Thyroid gland (tissue), 4 donors: ENCODE data around the gene MSH3. TPM values are rescaled to one million over a fixed set of nuclear protein-coding genes. Genes with fewer than 3 reads are reported as not detected.

Experiments
- DNase-seq, 2 donors: peaks; one replicate each; pipeline ENCODE4 v3.0.0-alpha.2; 2019
- H3K27ac ChIP-seq, 3 donors: fragments of 200-600 bp; sonication (generic); 1 replicate in 2 of 3; 2 replicates in 1 of 3; pipeline ENCODE4 v1.5.1; 2016 to 2019; ENCODE audit warnings: mild to moderate bottlenecking in 1 of 3, moderate library complexity in 1 of 3
- H3K27me3 ChIP-seq: fragments of 200-600 bp; sonication (generic); one replicate; pipeline ENCODE4 v1.5.1; 2019
- H3K36me3 ChIP-seq, 2 donors: fragments of 200-600 bp; sonication (generic); one replicate each; pipeline ENCODE4 v1.5.1; 2016 to 2019
- H3K4me1 ChIP-seq, 2 donors: fragments of 200-600 bp; sonication (generic); one replicate each; pipeline ENCODE4 v1.5.1; 2017 to 2019
- H3K4me3 ChIP-seq, 3 donors: fragments of 200-600 bp; sonication (generic); replicated peaks in 1 of 3; 1 replicate in 2 of 3; 2 replicates in 1 of 3; pipeline ENCODE4 v1.5.1; 2016; ENCODE audit warnings: mild to moderate bottlenecking in 1 of 3
- H3K9me3 ChIP-seq: fragments of 200-600 bp; sonication (generic); one replicate; pipeline ENCODE4 v1.5.1; 2017
- POLR2A ChIP-seq, 2 donors: fragments of 450-650 bp; IDR thresholded peaks; one replicate each; pipeline ENCODE4 v1.6.1; 2017; ENCODE audit warnings: antibody characterized with exemption in 2 of 2, mild to moderate bottlenecking in 2 of 2, moderate library complexity in 1 of 2
- WGBS, 2 donors: methylation state at CpG; one replicate each; pipeline ENCODE4 v1.1.5; 2017; 5-methylcytosine and 5-hydroxymethylcytosine counted together
- intact Hi-C: fragments of 100-400 bp; cut with DNase I; formaldehyde crosslinking; loops from one replicate; pipeline ENCODE4 v1.15.1; 2023
- total RNA-seq, 4 donors: library from RNA; depleted of rRNA; stranded (reverse); fragments of >200 nt; gene quantifications; one replicate each; pipeline ENCODE4 v1.2.3, GENCODE V29; 2016
- TF ChIP-seq, protein P1 (sequence below), 6 experiments: fragments of 200-600 bp in 3 of 6; fragments of 450-650 bp in 3 of 6; sonication (generic) in 3 of 6; IDR thresholded peaks; one replicate each; pipeline ENCODE4 v1.5.1; 2016 to 2019; ENCODE audit warnings: antibody characterized with exemption in 6 of 6, mild to moderate bottlenecking in 2 of 6, inconsistent platforms in 1 of 6, moderate library complexity in 1 of 6

MSH3 gene
- total RNA-seq, 4 donors from 2014 or later: 25.9 to 45.0 (median 26.1) TPM

DNA sequence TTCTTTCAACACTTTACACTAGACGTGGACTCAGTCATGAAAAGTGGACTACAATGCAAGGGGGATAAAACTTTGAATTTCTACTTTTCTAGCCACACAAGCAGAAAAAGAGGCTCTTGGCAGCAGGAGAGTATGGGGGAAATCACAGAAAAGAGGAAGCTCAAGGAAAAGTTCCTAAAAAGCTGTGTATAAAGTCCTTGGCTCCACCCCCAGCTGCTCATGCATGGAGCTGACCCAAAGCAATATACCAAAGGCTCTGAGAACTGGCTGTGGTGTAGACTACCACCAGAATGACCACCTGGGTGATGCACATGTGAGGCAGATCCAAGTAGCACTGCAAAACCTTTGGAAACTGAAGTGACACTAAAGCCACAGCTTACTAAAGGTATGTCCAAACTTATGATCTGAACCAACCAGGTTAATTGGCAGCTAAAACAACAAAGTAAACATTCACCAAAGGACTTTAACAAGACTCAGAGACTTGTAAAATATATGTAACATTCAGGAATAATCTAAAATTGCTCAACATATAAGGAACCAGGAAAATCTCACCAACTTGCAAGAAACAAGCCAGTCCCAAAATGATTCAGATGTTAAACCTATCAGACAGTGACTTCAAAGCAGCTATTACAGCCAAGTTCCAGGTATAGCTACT is 250.2 kb downstream of the MSH3 start:
- TF ChIP-seq POLR2A (IDR thresholded peaks at IDR 0.05): no peak
- TF ChIP-seq, protein P1, sequence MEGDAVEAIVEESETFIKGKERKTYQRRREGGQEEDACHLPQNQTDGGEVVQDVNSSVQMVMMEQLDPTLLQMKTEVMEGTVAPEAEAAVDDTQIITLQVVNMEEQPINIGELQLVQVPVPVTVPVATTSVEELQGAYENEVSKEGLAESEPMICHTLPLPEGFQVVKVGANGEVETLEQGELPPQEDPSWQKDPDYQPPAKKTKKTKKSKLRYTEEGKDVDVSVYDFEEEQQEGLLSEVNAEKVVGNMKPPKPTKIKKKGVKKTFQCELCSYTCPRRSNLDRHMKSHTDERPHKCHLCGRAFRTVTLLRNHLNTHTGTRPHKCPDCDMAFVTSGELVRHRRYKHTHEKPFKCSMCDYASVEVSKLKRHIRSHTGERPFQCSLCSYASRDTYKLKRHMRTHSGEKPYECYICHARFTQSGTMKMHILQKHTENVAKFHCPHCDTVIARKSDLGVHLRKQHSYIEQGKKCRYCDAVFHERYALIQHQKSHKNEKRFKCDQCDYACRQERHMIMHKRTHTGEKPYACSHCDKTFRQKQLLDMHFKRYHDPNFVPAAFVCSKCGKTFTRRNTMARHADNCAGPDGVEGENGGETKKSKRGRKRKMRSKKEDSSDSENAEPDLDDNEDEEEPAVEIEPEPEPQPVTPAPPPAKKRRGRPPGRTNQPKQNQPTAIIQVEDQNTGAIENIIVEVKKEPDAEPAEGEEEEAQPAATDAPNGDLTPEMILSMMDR (IDR thresholded peaks at IDR 0.05): no peak
- intact Hi-C loops: no loop called here
- no peaks in the 10 kb centered on the region for H3K9me3 ChIP-seq
- H3K36me3 ChIP-seq: no peaks in the 10 kb centered on the region
- H3K27me3 ChIP-seq: no peaks in the 10 kb centered on the region
- H3K4me3 ChIP-seq: no peak overlapping the region
- 49 to 92% methylated on average over 1 of the region's 1 CpG for WGBS, 2 donors
- no peaks in the 10 kb centered on the region for H3K4me1 ChIP-seq
- no peak for DNase-seq
- H3K27ac ChIP-seq: no peak overlapping the region

DNA sequence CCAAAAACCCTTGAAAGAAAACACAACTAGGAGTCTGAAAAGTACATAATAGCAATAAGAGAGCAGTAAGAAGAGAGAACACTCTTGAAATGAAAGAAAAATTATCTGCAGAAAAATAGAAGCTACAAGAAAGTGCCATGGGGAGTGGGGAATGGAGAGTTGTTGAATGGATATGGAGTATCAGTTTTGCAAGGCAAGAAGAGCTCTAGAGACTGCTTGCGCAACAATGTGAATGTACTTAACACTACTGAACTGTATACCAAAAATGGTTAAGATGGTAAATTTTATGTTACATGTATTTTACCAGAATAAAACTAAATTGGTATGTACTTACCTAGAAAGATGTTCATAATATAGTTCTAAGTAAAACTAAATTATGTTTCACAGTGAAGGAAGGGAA is 251.0 kb downstream of the MSH3 start:
- 92 to 98% methylated on average over 1 of the region's 1 CpG for WGBS, 2 donors
- Histone ChIP-seq H3K4me1 (no peaks in the 10 kb centered on the region), H3K36me3 (no peaks in the 10 kb centered on the region), H3K27ac (no peak overlapping the region), H3K4me3 (no peak overlapping the region), H3K27me3 (no peaks in the 10 kb centered on the region), H3K9me3 (no peaks in the 10 kb centered on the region)
- intact Hi-C loops: no loop called here
- no peak for DNase-seq
- TF ChIP-seq POLR2A (IDR thresholded peaks at IDR 0.05): no peak
- TF ChIP-seq, protein P1 (IDR thresholded peaks at IDR 0.05): no peak

DNA sequence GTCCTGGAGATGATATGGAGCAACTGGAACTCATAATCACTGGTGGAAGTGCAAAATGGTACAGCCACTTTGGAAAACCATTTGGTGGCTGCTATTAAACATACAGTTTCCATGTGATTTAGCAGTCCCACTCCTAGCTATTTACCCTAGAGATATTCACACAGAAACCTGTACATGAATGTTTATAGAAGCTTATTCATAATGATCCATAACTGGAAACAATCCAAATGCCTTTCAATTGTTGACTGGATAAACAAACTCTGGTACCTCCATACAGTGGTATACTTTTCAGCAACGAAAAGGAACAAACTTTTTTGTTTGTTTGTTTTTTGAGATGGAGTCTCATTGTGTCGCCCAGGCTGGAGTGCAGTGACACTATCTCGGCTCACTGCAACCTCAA is 258.0 kb downstream of the MSH3 start:
- Histone ChIP-seq H3K4me1 (no peaks in the 10 kb centered on the region), H3K4me3 (no peak overlapping the region), H3K36me3 (no peaks in the 10 kb centered on the region), H3K27ac (no peak overlapping the region), H3K27me3 (no peaks in the 10 kb centered on the region), H3K9me3 (no peaks in the 10 kb centered on the region)
- DNase-seq: no peak
- no peak for TF ChIP-seq POLR2A (IDR thresholded peaks at IDR 0.05)
- TF ChIP-seq, protein P1 (IDR thresholded peaks at IDR 0.05): no peak
- 95% methylated on average over 3 of the region's 3 CpGs for WGBS, 2 donors
- intact Hi-C loops: no loop called here

DNA sequence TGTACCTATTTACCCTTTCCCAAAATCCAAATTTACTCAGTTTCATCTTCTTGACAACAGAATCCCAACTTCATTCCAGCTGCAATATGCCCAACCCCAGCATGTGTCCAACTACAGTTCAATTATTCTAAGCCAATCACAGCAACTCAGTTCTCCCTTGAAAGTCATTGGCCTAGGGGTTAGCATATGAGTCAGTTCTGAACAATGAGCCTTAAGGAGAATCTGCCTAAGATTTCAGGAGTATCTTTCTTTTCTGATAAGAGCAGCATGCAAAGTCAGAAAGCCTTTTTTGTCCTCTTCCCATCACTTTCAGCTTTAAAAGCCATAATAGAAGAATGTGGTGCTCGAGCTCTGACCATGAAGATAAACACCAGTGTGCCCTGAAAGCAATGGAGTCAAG is 261.3 kb downstream of the MSH3 start:
- WGBS, 2 donors: 97 to 100% methylated on average over 1 of the region's 1 CpG
- H3K36me3 ChIP-seq: no peaks in the 10 kb centered on the region
- no peak for DNase-seq
- TF ChIP-seq, protein P1 (IDR thresholded peaks at IDR 0.05): no peak
- no peak for TF ChIP-seq POLR2A (IDR thresholded peaks at IDR 0.05)
- no peak overlapping the region for H3K4me3 ChIP-seq
- no peaks in the 10 kb centered on the region for H3K27me3 ChIP-seq
- H3K9me3 ChIP-seq: no peaks in the 10 kb centered on the region
- no peak overlapping the region for H3K27ac ChIP-seq
- H3K4me1 ChIP-seq: no peaks in the 10 kb centered on the region
- intact Hi-C loops: no loop called here

DNA sequence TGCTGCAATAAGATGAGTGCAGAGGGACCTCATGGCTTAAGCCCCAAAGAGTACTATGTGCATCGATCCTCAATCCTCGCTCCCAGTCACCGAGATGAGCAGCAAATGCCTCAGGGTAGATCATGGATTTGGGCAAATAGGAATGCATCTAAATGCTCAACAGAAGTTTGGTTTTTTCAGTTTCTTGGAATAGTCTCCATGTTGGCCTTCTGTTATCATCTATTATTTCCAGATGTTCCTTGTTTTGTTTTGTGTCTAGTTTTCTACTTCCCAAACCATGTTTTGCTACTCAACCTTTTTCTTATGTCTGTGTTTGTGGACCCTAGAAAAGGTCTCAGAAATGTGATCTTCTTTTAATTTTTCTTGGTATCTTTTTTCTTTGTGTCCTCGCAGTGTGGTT is 262.2 kb downstream of the MSH3 start:
- Histone ChIP-seq H3K4me1 (no peaks in the 10 kb centered on the region), H3K27ac (no peak overlapping the region), H3K4me3 (no peak overlapping the region), H3K9me3 (no peaks in the 10 kb centered on the region), H3K27me3 (no peaks in the 10 kb centered on the region), H3K36me3 (no peaks in the 10 kb centered on the region)
- TF ChIP-seq, protein P1 (IDR thresholded peaks at IDR 0.05): no peak
- TF ChIP-seq POLR2A (IDR thresholded peaks at IDR 0.05): no peak
- 80 to 86% methylated on average over 4 of the region's 4 CpGs for WGBS, 2 donors
- no peak for DNase-seq
- intact Hi-C loops: no loop called here
